Skeletal muscle tissue (tissue), 4 donors: Measurements from ENCODE around the gene TRMU. TPM values are rescaled to one million over a fixed set of nuclear protein-coding genes. Genes with fewer than 3 reads are reported as not detected.

Source experiments
- H3K27ac ChIP-seq: one replicate; pipeline ENCODE4 v1.7.0; 2013; ENCODE audit warnings: mild to moderate bottlenecking, low read depth, low read length, inconsistent platforms
- H3K27me3 ChIP-seq, 3 donors: one replicate each; pipeline ENCODE4 v1.7.0; 2013; ENCODE audit warnings: low read length in 3 of 3; ENCODE audit not compliant: control insufficient read depth in 3 of 3, insufficient read depth in 3 of 3
- H3K36me3 ChIP-seq, 3 donors: one replicate each; pipeline ENCODE4 v1.7.0; 2013; ENCODE audit warnings: low read length in 3 of 3; ENCODE audit not compliant: control insufficient read depth in 3 of 3, insufficient read depth in 3 of 3
- H3K4me1 ChIP-seq, 3 donors: one replicate each; pipeline ENCODE4 v1.7.0; 2013; ENCODE audit warnings: low read length in 3 of 3, mild to moderate bottlenecking in 3 of 3; ENCODE audit not compliant: control insufficient read depth in 3 of 3, insufficient read depth in 3 of 3
- H3K4me3 ChIP-seq, 3 donors: one replicate each; pipeline ENCODE4 v1.7.0; 2013; ENCODE audit warnings: low read length in 3 of 3
- H3K9ac ChIP-seq, 3 donors: one replicate each; pipeline ENCODE4 v1.7.0; 2013; ENCODE audit warnings: low read length in 3 of 3, mild to moderate bottlenecking in 3 of 3, moderate library complexity in 2 of 3, low read depth in 1 of 3
- H3K9me3 ChIP-seq, 3 donors: one replicate each; pipeline ENCODE4 v1.7.0; 2013; ENCODE audit warnings: low read length in 3 of 3; ENCODE audit not compliant: control insufficient read depth in 3 of 3
- total RNA-seq: library from RNA; depleted of rRNA; stranded (reverse); fragments of >200 nt; gene quantifications from one replicate; pipeline ENCODE4 v1.2.3, GENCODE V29; 2014
- donor health status: Osteomylitis.

Gene TRMU
- total RNA-seq, 1 donor from 2014 or later, result 16.7 TPM

DNA sequence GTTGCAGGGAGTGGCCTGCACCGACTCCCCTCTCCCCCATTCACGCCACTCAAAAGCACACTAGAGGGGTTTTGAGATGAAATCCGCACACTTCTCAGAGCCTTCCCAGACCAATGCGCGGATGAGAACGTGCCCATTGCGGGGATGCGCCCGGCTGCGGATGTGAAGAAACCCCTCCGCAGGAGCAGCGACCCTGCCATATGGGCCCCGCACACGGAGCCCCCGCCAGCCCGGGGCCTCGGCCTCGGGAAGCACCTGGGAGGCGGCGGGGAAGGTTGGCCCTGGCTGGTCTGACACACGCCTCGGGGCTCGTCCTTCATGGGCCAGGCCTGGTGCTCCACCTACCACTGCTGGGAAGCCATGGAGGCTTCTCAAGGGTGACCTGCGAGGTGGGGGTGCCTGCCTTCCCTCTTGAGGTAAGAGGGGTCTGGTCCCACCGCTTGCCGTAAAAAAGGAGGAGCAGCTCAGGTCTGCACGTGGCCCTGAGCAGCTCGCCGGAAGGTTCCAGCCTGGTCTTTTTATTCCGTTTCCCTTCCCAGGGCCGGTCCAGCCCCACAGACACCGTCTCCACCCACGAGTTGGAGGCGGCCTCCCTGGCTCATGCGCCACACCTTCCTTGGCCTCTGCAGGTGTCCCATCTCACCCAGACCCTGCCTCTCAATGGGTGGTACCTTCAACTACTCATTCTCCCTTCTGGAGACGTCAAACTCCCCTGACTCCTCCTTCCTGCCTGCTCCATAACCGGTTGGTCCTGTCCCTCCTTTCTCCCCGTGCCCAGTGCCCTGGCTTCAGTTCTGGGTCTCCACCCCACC, 39.4 kb downstream of the TRMU start:
- H3K9me3 ChIP-seq, result no peaks in the 10 kb centered on the region
- peaks cover 0 to 15% (median 6%) of the 10 kb centered on the region in 3 donors for H3K4me1 ChIP-seq

DNA sequence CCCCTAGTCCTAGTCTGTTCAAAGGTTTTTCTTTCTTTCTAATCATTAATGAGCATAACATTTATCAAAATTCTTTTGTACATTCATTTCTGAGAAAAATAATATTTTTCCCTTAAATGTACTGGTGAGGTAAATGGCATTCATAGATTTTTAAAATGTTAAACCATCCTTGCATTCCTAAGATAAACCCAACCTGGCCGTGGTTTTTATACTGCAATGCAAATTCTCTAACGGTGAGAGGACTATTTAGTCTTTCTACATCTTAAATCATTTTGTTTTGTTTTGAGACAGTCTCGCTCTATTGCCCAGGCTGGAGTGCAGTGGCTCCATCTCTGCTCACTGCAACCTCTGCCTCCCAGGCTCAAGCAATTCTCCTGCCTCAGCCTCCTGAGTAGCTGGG, 40.6 kb downstream of the TRMU start:
- H3K4me3 ChIP-seq, result no peak overlapping the region
- H3K27ac ChIP-seq, result no peak overlapping the region
- H3K9ac ChIP-seq, result no peak overlapping the region
- peaks cover 0 to 15% (median 6%) of the 10 kb centered on the region in 3 donors for H3K4me1 ChIP-seq
- no peaks in the 10 kb centered on the region for H3K36me3 ChIP-seq
- peaks cover 0 to 27% (median 6%) of the 10 kb centered on the region in 3 donors for H3K27me3 ChIP-seq
- H3K9me3 ChIP-seq, result no peaks in the 10 kb centered on the region

More for the DNA sequence above, 39.4 kb downstream of the TRMU start:
- Histone ChIP-seq H3K27ac (no peak overlapping the region), H3K36me3 (no peaks in the 10 kb centered on the region), H3K9ac (no peak overlapping the region), H3K4me3 (no peak overlapping the region), H3K27me3 (peaks cover 0 to 25% (median 6%) of the 10 kb centered on the region in 3 donors)

DNA sequence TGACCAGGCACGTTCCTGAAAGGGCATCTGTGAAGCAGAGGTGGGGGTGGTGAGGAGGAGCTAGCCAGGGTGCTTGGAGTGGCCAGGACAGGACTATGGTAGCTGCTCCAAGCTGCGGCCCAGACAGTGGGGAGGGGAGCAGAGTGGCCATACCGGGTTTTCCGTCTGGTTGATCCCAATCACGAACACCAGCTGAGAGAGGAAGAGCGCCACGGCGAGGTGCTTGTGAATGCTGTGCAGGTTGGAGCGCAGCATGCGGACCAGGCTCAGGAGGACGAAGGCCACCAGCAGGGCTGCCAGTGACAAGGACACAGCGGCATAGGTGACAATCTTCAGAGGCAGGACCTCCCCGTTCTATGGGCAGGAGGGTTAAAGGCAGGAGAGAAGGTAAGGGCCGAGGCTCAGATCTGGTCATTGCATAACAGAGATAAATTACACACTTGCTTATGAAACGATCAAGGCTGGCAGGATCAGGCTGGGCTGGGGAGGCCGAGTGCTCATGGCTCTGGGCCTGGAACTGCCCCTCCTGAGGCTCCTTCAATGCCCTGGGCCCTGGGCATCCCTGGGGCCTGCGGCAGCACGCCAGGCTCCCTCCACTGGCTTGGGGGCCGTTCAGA, 41.5 kb downstream of the TRMU start:
- Histone ChIP-seq H3K27ac (no peak overlapping the region), H3K4me1 (peaks cover 0 to 15% (median 6%) of the 10 kb centered on the region in 3 donors), H3K36me3 (no peaks in the 10 kb centered on the region), H3K9ac (no peak overlapping the region), H3K4me3 (no peak overlapping the region), H3K27me3 (peaks cover 0 to 27% (median 10%) of the 10 kb centered on the region in 3 donors), H3K9me3 (no peaks in the 10 kb centered on the region)

DNA sequence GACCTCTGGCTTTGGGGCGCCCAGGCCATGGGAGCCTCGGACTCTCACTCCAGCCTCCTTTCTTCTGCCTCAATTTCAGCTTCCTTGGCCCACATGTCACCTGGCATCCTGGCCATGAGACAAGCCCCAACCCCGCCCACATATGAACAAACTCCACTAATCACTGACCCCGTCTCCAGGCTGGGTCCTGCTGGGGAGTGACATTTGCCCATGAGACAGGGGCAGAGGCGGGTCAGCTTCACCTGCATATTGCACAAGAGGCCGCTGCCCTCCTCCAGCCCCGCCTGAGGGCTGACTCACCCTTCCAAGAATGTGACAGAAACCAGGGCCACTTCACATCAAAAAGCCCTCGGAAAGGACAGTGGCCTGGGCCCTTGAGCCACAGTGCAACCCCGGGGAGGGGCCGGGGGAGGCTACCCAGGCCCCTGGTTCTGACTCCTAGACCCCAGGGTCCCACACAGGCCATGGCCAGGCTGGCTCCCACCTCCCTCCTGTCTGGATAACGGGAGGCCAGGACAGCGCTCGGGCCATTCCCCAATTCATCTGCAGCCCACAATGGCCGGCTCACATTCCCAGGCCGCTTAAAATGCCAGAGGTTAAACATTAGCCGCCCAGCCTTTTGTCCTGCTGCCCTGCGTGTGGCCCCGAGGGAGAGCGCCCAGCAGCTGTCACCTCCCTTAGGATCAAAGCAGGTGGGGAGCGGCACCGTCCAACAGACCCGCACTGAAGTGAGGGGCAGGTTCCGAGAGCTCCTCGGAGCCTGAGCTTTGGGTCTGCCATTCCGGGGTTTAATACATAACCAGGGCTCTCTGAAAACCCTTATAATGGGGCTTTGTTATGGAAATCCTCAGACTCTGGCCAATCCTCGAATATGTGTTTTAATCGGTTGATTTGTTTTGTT, 42.3 kb downstream of the TRMU start:
- Histone ChIP-seq H3K9me3 (no peaks in the 10 kb centered on the region), H3K4me1 (peaks cover 0 to 15% (median 6%) of the 10 kb centered on the region in 3 donors), H3K27ac (no peak overlapping the region), H3K9ac (peak overlapping the region in 1 of 3 donors; percentile 8), H3K36me3 (no peaks in the 10 kb centered on the region), H3K27me3 (peaks cover 0 to 23% (median 10%) of the 10 kb centered on the region in 3 donors), H3K4me3 (no peak overlapping the region)

DNA sequence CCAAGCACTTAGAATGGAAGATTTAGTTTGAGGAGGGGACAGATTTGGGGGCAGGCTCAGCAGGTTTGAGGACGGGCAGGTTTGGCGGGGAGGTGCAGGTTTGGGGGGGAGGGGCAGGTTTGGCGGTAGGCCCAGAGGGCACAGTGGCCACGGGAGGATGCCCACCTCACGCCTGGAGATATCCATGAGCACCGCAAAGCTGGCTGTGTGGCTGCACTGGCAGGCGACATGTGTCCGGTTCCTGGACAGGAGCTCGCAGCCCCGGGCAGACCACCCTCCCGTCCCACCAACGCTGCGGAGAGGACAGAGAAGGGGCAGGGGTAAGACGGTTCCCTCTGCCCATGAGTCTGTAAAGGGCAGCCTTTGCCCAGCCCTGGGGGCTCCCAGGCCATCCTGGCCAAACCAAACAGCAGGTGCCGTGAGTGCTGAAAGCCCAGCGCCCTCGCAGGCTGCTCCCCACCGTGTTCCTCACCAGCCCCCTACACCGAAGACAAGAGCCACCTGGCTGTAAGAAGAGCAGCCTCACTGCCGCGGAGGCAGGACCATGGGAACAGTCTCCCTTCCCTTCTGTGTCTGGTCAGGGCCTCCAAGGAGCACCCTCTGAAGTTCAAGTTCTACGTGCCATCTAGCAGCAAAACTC, 43.0 kb downstream of the TRMU start:
- Histone ChIP-seq H3K27ac (no peak overlapping the region), H3K4me3 (no peak overlapping the region), H3K4me1 (peaks cover 0 to 15% (median 6%) of the 10 kb centered on the region in 3 donors), H3K9me3 (no peaks in the 10 kb centered on the region), H3K9ac (peak overlapping the region in 1 of 3 donors; percentile 8), H3K36me3 (no peaks in the 10 kb centered on the region), H3K27me3 (peaks cover 0 to 20% (median 10%) of the 10 kb centered on the region in 3 donors)

DNA sequence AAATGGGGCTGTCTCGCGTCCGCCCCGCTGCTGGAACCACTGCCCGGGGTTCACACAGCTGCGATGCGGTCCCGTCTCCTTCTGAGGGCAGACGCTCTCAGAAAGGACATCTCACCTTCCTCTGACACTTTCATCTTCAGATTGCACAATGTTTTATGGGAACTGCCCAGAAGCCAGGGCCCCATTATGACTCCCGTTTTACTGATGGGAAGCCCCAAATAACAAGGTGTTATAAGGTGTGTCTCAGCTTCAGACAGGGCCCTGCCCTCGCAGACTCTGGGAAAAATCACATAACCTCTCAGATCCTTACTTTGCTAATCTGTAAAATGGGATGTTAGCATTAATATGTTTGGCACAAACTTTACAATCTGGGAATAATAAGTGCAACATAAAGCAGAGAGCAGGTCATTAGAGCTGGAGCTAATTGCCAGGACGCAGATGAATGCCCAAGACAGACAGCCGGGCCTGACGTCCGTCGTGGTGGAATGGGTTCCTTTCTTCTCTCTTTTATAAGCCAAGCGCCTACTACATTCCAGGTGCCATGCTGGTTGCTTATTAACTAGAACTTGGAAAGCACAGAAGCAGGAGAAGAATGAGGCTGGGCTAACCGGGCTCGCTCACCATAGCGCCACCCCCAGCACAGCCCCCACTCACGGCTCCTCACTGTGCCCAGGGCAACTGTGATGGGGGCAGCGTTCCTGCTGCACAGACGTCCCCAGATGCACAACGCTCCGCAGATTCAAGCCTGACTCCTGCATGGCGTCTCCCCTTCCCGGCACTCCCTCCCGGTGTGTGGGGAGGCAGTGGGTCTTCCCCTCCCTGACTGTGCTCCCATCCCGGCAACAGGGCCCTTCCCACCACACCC, 43.8 kb downstream of the TRMU start:
- H3K36me3 ChIP-seq, result no peaks in the 10 kb centered on the region
- H3K27me3 ChIP-seq, result peaks cover 0 to 20% (median 10%) of the 10 kb centered on the region in 3 donors
- H3K9me3 ChIP-seq, result no peaks in the 10 kb centered on the region
- no peak overlapping the region for H3K4me3 ChIP-seq
- peaks cover 0 to 15% (median 6%) of the 10 kb centered on the region in 3 donors for H3K4me1 ChIP-seq
- H3K27ac ChIP-seq, result no peak overlapping the region
- no peak overlapping the region for H3K9ac ChIP-seq

DNA sequence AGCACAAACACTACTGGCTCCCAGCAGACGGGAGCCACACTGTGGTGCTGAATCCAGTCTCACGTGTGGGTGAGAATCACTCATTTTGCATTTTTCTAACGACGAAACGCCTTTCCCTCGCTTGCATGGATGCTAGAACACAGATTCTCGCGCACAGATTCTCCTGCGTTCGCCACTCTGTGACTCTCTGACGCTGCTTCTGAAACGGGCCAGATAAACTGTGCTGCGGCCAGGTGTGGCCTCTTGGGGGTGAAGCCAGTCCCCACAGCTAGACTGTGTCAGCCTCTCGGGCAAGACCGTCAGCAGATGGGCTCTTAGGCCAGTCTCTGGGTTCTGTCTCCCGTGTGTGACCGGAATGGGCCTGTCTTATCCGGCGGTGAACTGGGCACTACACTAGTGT, 44.6 kb downstream of the TRMU start:
- H3K27ac ChIP-seq, result no peak overlapping the region
- no peaks in the 10 kb centered on the region for H3K36me3 ChIP-seq
- no peak overlapping the region for H3K9ac ChIP-seq
- no peak overlapping the region for H3K4me3 ChIP-seq
- H3K27me3 ChIP-seq, result peaks cover 0 to 20% (median 10%) of the 10 kb centered on the region in 3 donors
- peaks cover 0 to 15% (median 6%) of the 10 kb centered on the region in 3 donors for H3K4me1 ChIP-seq
- H3K9me3 ChIP-seq, result no peaks in the 10 kb centered on the region

DNA sequence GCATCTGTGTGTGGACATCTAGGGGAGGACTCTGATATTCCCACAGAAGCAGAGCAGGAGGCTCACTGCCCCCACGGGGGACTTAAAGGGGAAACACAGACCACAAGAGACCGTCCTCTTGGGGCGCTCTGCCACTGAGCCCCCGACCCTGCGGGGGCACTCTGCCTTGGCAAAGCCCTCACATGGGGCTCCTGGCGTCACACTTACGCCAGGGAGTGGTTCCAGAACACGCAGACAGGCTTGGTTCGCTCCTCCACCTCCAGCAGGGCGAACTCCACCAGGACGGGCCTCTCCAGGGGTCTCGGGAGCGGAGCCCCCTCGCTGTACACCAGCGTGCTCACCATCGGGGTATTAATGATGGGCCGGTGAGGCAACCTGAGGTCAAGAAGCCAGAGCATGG, 45.1 kb downstream of the TRMU start:
- Histone ChIP-seq H3K27ac (no peak overlapping the region), H3K4me1 (peaks cover 0 to 15% (median 6%) of the 10 kb centered on the region in 3 donors), H3K36me3 (no peaks in the 10 kb centered on the region), H3K9ac (no peak overlapping the region), H3K27me3 (peaks cover 0 to 20% (median 10%) of the 10 kb centered on the region in 3 donors), H3K9me3 (no peaks in the 10 kb centered on the region), H3K4me3 (no peak overlapping the region)

DNA sequence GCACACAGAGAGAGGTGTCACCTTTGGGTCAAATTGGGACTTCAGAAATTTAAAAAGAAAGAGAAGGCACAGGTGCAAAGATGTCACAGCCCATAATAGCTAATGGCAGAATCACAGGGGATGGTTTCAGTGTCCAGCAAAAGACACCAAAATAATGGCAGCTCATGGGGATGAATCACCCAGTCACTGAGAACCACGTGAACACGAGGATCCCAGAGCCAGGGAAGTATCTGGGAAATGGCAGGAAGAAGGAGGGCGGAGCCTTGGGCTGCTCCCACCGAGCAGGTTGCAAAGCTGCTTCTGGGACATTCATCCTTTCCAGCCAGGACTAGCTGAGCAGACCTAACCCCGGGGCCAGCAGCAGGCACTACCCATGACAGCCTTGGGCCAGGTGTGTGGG, 45.6 kb downstream of the TRMU start:
- Histone ChIP-seq H3K27me3 (peaks cover 0 to 20% (median 10%) of the 10 kb centered on the region in 3 donors), H3K9ac (no peak overlapping the region), H3K9me3 (no peaks in the 10 kb centered on the region), H3K36me3 (no peaks in the 10 kb centered on the region), H3K4me3 (no peak overlapping the region), H3K4me1 (peaks cover 0 to 15% (median 6%) of the 10 kb centered on the region in 3 donors), H3K27ac (no peak overlapping the region)
